K562 (cell line): ENCODE measurements around the gene TMEM156. TPM values are rescaled to one million over a fixed set of nuclear protein-coding genes. Genes with fewer than 3 reads are reported as not detected.

ENCODE experiments used
- ATAC-seq: fragments of 200-7000 bp; cut with Tn5 transposase; 3 replicates; pipeline ENCODE4 v1.9.1; 2020; ENCODE audit warnings: moderate library complexity
- BruUV-seq: library from RNA; stranded (reverse); fragments of 400-500 nt; replicated peaks from 2 replicates; lab custom pipeline; 2021; lab: Mats Ljungman, UMichigan
- CTCF ChIA-PET: fragments of 300-600 bp; formaldehyde crosslinking; extraction: SDS; loops from one replicate; lab custom pipeline; 2021; ENCODE audit warnings: low intra/inter-chr PET ratio; lab: Yijun Ruan, JAX
- POLR2A ChIA-PET: fragments of 300-600, 350-650 bp; sonication (Branson Sonifier 250); formaldehyde crosslinking; extraction: SDS; loops from one replicate; lab custom pipeline; 2021; ENCODE audit warnings: antibody characterized with exemption, inconsistent platforms; lab: Yijun Ruan, JAX
- DNase-seq, 4 experiments: peaks; one replicate each; pipeline versions ENCODE4 v3.0.0 to v3.0.0-alpha.2; 2011 to 2018; ENCODE audit warnings: low spot score in 3 of 4, mixed read lengths in 3 of 4; ENCODE audit errors: extremely low read depth in 1 of 4
- FAIRE-seq: peaks from 2 replicates; lab custom pipeline; 2011; peaks lifted over from hg19 to GRCh38; lab: Jason Lieb, UNC
- H2AFZ ChIP-seq: 2 replicates; pipeline ENCODE4 v1.6.0; 2011; ENCODE audit warnings: low read depth, low read length, control low read depth, inconsistent platforms
- H3K27ac ChIP-seq: fragments of 200-600 bp; 3 replicates; pipeline ENCODE4 v1.8.0; 2011; ENCODE audit warnings: low read depth, mild to moderate bottlenecking, control low read depth, inconsistent platforms, low read length, moderate library complexity, mixed read lengths; ENCODE audit errors: extremely low read depth
- H3K27me3 ChIP-seq, 2 experiments: fragments of 300-600 bp in 1 of 2; 2 replicates in 1 of 2; 3 replicates in 1 of 2; pipeline versions ENCODE4 v1.6.0 to v1.8.0; 2011; ENCODE audit warnings: inconsistent platforms in 2 of 2, low read length in 2 of 2, mild to moderate bottlenecking in 1 of 2, mixed read lengths in 1 of 2, moderate library complexity in 1 of 2; ENCODE audit not compliant: control insufficient read depth in 2 of 2, insufficient read depth in 2 of 2
- H3K36me3 ChIP-seq: fragments of 300-600 bp; 3 replicates; pipeline ENCODE4 v1.8.0; 2011; ENCODE audit warnings: mild to moderate bottlenecking, low read length, inconsistent platforms; ENCODE audit not compliant: control insufficient read depth, insufficient read depth
- H3K4me1 ChIP-seq, 2 experiments: fragments of 200-600 bp in 1 of 2; replicated peaks in 1 of 2; 2 replicates in 1 of 2; 3 replicates in 1 of 2; pipeline versions ENCODE4 v1.5.1 to v1.8.0; 2011; ENCODE audit warnings: inconsistent platforms in 2 of 2, low read length in 2 of 2, mild to moderate bottlenecking in 1 of 2, mixed read lengths in 1 of 2, moderate library complexity in 1 of 2; ENCODE audit not compliant: control insufficient read depth in 2 of 2, insufficient read depth in 2 of 2
- H3K4me2 ChIP-seq: 2 replicates; pipeline ENCODE4 v1.6.1; 2011; ENCODE audit warnings: low read length, control low read depth, inconsistent platforms, mixed read lengths; ENCODE audit not compliant: insufficient read depth
- H3K4me3 ChIP-seq: fragments of 200-600 bp; sonication (generic), shearing (Covaris generic); 2 replicates; pipeline ENCODE4 v1.5.1; 2016; ENCODE audit warnings: control low read depth, inconsistent platforms
- H3K79me2 ChIP-seq: fragments of 200-600 bp; 3 replicates; pipeline ENCODE4 v1.8.0; 2011; ENCODE audit warnings: low read length, inconsistent platforms; ENCODE audit not compliant: control insufficient read depth, insufficient read depth
- H3K9ac ChIP-seq, 2 experiments: 2 replicates each; pipeline versions ENCODE4 v1.6.0 to v1.6.1; 2011; ENCODE audit warnings: low read depth in 2 of 2, low read length in 2 of 2, control low read depth in 1 of 2, inconsistent platforms in 1 of 2, mild to moderate bottlenecking in 1 of 2, mixed read lengths in 1 of 2; ENCODE audit not compliant: insufficient read depth in 1 of 2
- H3K9me1 ChIP-seq: one replicate; pipeline ENCODE4 v1.6.0; 2011; ENCODE audit warnings: inconsistent platforms, mild to moderate bottlenecking, low read length, moderate library complexity; ENCODE audit not compliant: control insufficient read depth, insufficient read depth
- H3K9me3 ChIP-seq: replicated peaks from 2 replicates; pipeline ENCODE4 v1.5.1; 2011; ENCODE audit warnings: low read depth, low read length, inconsistent platforms; ENCODE audit not compliant: control insufficient read depth, insufficient read depth
- H4K20me1 ChIP-seq: replicated peaks from 2 replicates; pipeline ENCODE4 v1.6.1; 2011; ENCODE audit warnings: low read length, inconsistent platforms, mixed read lengths; ENCODE audit not compliant: control insufficient read depth, insufficient read depth
- ARHGAP35 ChIP-seq: fragments of 450-650 bp; IDR thresholded peaks from 2 replicates; pipeline ENCODE4 v1.6.1; 2018; ENCODE audit not compliant: partially characterized antibody
- E2F1 ChIP-seq: sonication (generic); formaldehyde crosslinking; IDR thresholded peaks from 2 replicates; pipeline ENCODE4 v1.8.1; 2023; ENCODE audit warnings: mild to moderate bottlenecking, missing genetic modification reagents, moderate library complexity
- NFXL1 ChIP-seq: fragments of 450-650 bp; formaldehyde crosslinking; IDR thresholded peaks from 2 replicates; pipeline ENCODE4 v1.4.0; 2021; ENCODE audit warnings: mild to moderate bottlenecking
- NR3C1 ChIP-seq: sonication (generic); formaldehyde crosslinking; IDR thresholded peaks from 2 replicates; pipeline ENCODE4 v1.8.1; 2022; ENCODE audit warnings: missing genetic modification reagents
- ZNF263 ChIP-seq: sonication (generic); formaldehyde crosslinking; IDR thresholded peaks from 2 replicates; pipeline ENCODE4 v1.8.0; 2022; ENCODE audit warnings: mild to moderate bottlenecking, missing genetic modification reagents, borderline replicate concordance
- ZNF449 ChIP-seq: fragments of 250-450 bp; sonication (Bioruptor Pico); IDR thresholded peaks from 2 replicates; pipeline ENCODE4 v1.8.0; 2022; ENCODE audit warnings: moderate library complexity, mild to moderate bottlenecking, inconsistent platforms
- ZNF592 ChIP-seq: fragments of 450-650 bp; IDR thresholded peaks from 2 replicates; pipeline ENCODE4 v1.6.1; 2017; ENCODE audit warnings: antibody characterized with exemption, mild to moderate bottlenecking
- ZNF717 ChIP-seq: fragments of 250-450 bp; sonication (Bioruptor Pico); IDR thresholded peaks from 2 replicates; pipeline ENCODE4 v1.5.0; 2021
- WGBS: fragments of 100-300 bp; shearing (Covaris generic); methylation state at CpG from one replicate; pipeline ENCODE4 v1.1.6; 2016; ENCODE audit warnings: low coverage, mixed read lengths; ENCODE audit not compliant: insufficient coverage; ENCODE audit errors: missing lambda C conversion rate; 5-methylcytosine and 5-hydroxymethylcytosine counted together
- in situ Hi-C: fragments of 300-500 bp; cut with MboI; formaldehyde crosslinking; loops from 4 replicates; pipeline ENCODE4 v1.15.0; 2018; ENCODE audit warnings: inconsistent platforms, mixed read lengths
- intact Hi-C: fragments of 100-400 bp; cut with micrococcal nuclease; formaldehyde crosslinking; loops from 2 replicates; pipeline ENCODE4 v1.14.2; 2022
- polyA plus RNA-seq, 8 experiments: library from polyadenylated mRNA; depleted of rRNA in 4 of 8; stranded (reverse) in 5 of 8; unstranded in 3 of 8; fragments of >200 nt; fragmentation: Nextera tagmentation in 2 of 8; fragmentation: Illumina TruSeq in 1 of 8; extraction: Ambion mirVana in 2 of 8; extraction: Trizol in 1 of 8; gene quantifications; 2 replicates each; pipeline versions ENCODE4 v1.2.1 to v1.2.3, GENCODE V29; 2011 to 2014; ENCODE audit warnings: inconsistent platforms in 1 of 8, missing spikeins in 1 of 8
- total RNA-seq, 7 experiments: library from RNA; depleted of rRNA in 6 of 7; stranded (reverse); fragments of >200 nt in 6 of 7; fragmentation: Illumina TruSeq in 2 of 7; extraction: Trizol in 2 of 7; gene quantifications; 2 replicates each; pipeline versions ENCODE4 v1.2.1 to v1.2.3, GENCODE V29; 2011 to 2021; ENCODE audit warnings: low replicate concordance in 1 of 7
- TF ChIP-seq, protein P1 (sequence below): fragments of 250-450 bp; sonication (Bioruptor Pico); IDR thresholded peaks from 2 replicates; pipeline ENCODE4 v1.8.0; 2022; ENCODE audit warnings: inconsistent platforms
- TF ChIP-seq, protein P2 (sequence below): sonication (generic); formaldehyde crosslinking; IDR thresholded peaks from 2 replicates; pipeline ENCODE4 v1.8.0; 2022; ENCODE audit warnings: mild to moderate bottlenecking, missing genetic modification reagents

TMEM156 gene
- total and polyA plus RNA-seq, 9 of the 15 experiments (the other 6 are each of a cell fraction or from before 2014, with no cell fraction given): 3.5 to 9.6 (median 6.4) TPM

DNA sequence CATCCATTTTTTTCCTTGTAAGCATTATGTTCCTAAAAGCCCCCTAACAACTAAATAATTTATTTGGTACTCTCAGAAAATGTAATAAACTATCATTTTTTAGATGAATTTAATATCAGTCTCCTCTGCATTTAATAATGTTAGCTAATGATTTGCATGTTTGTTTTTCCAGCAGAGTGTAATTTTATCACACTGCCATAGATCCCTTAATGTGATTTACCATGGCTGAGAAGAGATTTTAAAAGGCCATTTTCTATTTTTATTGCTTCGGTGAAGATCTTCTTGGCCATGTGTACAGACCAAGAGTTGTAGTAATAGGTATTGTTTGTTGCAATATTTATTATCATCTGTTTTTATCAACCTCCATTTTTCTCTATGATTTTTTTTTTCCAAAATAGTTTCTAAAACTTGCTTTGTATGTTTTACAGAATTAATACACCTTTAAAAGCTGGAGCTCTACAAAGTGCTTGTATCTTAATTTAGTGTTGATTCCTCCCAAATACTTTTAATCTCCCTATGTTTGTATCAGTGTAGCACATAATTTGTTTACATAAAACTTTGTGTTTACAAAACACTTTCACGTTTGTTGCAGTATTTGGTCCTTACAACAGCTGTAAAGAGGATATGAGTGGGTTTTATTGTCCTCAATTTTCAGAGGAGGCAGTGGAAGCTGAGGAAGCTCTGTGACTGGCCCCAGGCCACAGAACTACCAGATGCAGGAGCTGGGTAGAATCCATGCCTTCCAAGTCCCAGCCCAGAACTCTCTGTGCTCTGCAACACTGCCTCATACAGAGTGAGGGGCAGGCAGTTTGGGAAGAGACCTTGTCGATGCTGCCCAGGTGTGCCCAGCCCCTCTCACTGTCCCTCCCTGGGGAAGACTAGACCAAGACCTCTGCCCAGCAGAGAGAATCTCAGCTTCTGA is 106.5 kb downstream of the TMEM156 start:
- in situ Hi-C loops: no loop called here
- 31% methylated on average over 3 of the region's 3 CpGs for WGBS
- TF ChIP-seq NR3C1 (CRISPR knock-in tag) (no peak), ZNF717 (CRISPR knock-in tag) (no peak), ZNF263 (no peak), E2F1 (CRISPR knock-in tag) (no peak), NFXL1 (CRISPR knock-in tag) (no peak), ARHGAP35 (no peak), ZNF592 (no peak), ZNF449 (CRISPR knock-in tag) (no peak)
- TF ChIP-seq, protein P1, sequence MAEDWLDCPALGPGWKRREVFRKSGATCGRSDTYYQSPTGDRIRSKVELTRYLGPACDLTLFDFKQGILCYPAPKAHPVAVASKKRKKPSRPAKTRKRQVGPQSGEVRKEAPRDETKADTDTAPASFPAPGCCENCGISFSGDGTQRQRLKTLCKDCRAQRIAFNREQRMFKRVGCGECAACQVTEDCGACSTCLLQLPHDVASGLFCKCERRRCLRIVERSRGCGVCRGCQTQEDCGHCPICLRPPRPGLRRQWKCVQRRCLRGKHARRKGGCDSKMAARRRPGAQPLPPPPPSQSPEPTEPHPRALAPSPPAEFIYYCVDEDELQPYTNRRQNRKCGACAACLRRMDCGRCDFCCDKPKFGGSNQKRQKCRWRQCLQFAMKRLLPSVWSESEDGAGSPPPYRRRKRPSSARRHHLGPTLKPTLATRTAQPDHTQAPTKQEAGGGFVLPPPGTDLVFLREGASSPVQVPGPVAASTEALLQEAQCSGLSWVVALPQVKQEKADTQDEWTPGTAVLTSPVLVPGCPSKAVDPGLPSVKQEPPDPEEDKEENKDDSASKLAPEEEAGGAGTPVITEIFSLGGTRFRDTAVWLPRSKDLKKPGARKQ (CRISPR knock-in tag): no peak
- TF ChIP-seq, protein P2, sequence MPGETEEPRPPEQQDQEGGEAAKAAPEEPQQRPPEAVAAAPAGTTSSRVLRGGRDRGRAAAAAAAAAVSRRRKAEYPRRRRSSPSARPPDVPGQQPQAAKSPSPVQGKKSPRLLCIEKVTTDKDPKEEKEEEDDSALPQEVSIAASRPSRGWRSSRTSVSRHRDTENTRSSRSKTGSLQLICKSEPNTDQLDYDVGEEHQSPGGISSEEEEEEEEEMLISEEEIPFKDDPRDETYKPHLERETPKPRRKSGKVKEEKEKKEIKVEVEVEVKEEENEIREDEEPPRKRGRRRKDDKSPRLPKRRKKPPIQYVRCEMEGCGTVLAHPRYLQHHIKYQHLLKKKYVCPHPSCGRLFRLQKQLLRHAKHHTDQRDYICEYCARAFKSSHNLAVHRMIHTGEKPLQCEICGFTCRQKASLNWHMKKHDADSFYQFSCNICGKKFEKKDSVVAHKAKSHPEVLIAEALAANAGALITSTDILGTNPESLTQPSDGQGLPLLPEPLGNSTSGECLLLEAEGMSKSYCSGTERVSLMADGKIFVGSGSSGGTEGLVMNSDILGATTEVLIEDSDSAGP (CRISPR knock-in tag): no peak

More for the DNA sequence above, 106.5 kb downstream of the TMEM156 start:
- H3K9me1 ChIP-seq: no peaks in the 10 kb centered on the region
- H2AFZ ChIP-seq: no peak overlapping the region
- H3K27me3 ChIP-seq: no peaks in the 10 kb centered on the region
- no peak overlapping the region for H3K4me2 ChIP-seq
- H3K4me3 ChIP-seq: no peak overlapping the region
- CTCF ChIA-PET: no interaction called here
- no TSS peak for BruUV-seq
- no peak overlapping the region for H3K27ac ChIP-seq
- H3K9me3 ChIP-seq: no peaks in the 10 kb centered on the region
- FAIRE-seq: no peak
- H3K79me2 ChIP-seq: no peaks in the 10 kb centered on the region
- H3K4me1 ChIP-seq: no peaks in the 10 kb centered on the region
- no peak; the same call in 2 of the 3 replicates for ATAC-seq
- peak overlapping the region in 1 of 2 experiments; percentile 38; a peak in 1 of 4 replicates for H3K9ac ChIP-seq
- H3K36me3 ChIP-seq: no peaks in the 10 kb centered on the region
- POLR2A ChIA-PET: interaction anchor here (0.6 to 2.1 kb wide), 4 partner anchors 10 to 534 kb away, joined by 5 to 7 read pairs (median 6); no protein-coding TSS in a partner anchor
- intact Hi-C loops: no loop called here
- no peak for DNase-seq
- H4K20me1 ChIP-seq: peaks cover 1% of the 10 kb centered on the region; the same call in 1 of the 2 replicates
